NCI-H1092 treated with DMSO at 0.1 percent for 48 hours (cell line): ENCODE measurements around the gene MT1B.
"Not testable (repeated sequence)": the region's sequence is repeated elsewhere in the genome, so short reads cannot be mapped to it uniquely, and the experiment has no call there.

Source experiments
- DNase-seq: peaks from one replicate; lab custom pipeline; 2025; lab: John Stamatoyannopoulos, UW

MT1B gene

DNA sequence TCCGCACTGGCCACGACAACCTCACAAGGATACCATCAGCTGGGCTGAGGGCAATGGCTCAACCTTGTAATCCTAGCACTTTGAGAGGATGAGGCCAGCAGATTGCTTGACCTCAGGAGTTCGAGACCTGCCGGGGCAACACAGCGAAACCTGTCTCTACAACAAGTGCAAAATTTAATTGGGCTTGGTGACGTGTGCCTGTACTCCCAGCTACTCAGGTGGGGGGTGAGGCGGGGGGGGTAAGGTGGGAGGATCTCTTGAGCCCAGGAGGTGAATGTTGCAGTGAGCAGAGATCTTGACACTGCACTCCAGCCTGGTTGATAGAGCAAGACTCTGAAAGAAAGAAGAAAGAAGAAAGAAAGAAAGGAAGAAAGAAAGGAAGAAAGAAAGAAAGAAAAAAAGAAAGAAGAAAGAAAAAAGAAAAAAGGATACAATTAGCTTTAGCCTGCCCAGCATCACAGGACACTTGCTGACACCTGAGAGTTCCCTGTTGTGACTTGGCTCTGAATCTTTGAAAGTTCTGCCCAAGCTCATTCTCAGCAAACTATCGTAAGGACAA, 31.3 kb upstream of the MT1B start:
- no peak for DNase-seq

DNA sequence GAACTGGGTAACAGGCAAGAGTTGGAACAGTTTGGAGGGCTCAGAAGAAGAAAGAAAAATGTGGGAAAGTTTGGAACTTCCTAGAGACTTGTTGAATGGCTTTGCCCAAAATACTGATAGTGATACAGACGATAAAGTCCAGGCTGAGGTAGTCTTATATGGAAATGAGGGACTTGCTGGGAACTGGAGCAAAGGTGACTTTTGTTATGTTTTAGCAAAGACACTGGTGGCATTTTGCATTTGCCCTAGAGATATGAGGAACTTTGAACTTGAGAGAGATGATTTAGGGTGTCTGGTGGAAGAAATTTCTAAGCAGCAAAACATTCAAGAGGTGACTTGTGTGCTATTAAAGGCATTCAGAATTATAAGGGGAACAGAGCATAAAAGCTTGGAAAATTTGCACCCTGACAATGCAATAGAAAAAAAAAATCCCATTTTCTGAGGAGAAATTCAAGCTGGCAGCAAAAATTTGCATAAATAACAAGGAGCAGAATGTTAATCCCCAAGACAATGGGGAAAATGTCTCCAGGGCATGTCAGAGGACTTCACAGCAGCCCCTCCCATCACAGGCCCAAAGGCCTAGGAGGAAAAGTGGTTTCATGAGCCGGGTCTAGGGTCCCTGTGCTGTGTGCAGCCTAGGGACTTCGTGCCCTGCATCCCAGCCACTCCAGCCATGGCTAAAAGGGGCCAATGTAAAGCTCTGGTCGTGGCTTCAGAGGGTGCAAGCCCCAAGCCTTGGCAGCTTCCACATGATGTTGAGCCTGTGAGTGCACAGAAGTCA, 29.8 kb upstream of the MT1B start:
- DNase-seq: not testable (repeated sequence)

DNA sequence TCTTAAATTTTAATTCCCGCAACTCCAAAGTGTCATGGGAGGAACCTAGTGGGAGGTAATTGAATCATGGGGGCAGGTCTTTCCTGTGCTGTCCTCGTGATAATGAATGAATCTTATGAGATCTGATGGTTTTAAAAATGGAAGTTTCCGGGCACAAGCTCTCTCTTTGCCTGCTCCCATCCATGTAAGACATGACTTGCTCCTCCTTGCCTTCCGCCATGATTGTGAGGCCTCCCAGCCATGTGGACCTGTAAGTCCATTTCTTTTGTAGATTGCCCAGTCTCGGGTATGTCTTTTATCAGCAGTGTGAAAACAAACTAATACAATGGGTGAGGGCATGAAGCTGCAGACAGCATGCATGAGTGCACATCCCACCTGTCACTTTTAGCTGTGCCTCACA, 28.5 kb upstream of the MT1B start:
- DNase-seq: not testable (repeated sequence)

DNA sequence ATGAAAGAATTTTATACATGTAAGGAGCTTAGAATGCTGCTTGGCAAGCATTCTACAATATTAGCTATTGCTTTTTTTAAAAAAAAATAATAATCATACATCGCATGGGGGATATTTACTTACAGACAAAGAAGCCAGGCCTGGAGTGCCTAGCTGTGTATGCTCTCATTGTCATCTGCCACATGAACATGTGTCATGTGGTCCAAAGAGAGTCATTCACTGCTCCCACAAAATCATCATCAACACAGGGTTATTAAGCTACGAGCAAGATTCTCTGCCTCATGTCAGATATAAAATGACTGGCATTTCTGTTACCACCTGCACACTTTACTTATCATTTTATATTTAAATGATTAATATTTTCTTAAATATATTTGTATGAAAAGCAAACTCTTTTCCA, 28.0 kb upstream of the MT1B start:
- DNase-seq: no peak

DNA sequence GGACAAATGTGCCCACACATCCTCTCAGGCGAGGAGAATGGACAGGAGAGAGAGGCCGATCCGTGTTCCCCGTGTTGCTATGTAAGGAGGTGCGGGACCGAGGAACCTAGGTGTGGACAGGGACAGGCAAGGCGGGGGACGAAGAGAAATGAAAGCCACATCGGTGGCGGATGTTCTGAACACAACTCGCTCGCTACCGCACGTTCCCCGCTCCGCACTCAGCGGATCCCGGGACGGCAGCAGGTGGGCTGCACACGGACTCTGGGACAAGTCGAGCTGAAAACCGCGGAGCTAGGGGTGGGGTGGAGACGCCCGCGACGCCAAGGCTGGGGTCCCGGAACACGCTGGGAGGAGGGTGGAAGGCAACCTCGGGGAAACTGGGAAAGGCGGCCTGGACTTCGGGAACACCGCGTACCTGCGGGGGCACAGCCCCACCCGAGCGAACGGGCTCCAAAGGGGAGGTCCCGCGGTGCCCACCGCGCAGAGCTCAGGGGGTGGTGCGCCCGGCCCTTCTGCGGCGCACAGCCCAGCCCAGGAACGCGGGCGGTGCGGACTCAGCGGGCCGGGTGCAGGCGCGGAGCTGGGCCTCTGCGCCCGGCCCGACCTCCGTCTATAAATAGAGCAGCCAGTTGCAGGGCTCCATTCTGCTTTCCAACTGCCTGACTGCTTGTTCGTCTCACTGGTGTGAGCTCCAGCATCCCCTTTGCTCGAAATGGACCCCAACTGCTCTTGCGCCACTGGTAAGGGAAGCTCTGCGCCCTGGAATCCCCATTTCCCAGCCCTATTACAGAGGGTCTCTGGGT, 26.3 kb upstream of the MT1B start, which contains the start of gene MT1E:
TSS of gene MT1E (plus strand) at position 642 of the 803 bp plus-strand sequence. CDS start at position 713, 71 bp downstream.
- no peak for DNase-seq

DNA sequence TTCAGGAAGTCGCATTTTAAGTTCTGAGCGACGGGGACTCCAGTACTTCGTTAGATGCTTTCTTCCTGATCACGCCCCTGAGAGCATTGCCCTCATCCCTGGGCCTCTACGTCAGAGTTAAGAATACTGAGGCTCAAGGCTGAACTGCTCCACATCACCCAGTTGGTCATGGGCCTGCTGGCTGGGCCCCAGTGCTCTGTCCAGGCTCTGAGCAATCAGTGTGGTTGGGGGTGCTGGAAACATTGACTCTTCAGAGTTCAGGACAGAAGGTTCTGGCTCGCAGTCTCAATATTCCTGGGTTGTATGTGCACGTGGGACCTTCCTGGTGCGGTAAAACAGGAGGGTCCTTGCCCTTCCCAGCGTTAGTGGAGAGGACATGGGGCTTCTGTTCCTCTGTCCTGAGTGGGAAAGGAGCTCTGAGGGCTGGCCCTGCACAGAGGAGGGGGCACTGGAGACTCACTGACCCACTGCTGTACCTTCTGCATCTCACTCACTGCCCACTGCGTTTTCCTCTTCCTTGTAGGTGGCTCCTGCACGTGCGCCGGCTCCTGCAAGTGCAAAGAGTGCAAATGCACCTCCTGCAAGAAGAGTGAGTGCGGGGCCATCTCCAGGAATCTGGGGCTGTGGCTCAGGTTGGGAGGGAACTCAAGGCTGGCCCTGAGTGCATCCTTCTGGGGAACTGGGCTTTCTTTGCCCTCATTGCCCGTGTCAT, 25.6 kb upstream of the MT1B start:
- DNase-seq: no peak

DNA sequence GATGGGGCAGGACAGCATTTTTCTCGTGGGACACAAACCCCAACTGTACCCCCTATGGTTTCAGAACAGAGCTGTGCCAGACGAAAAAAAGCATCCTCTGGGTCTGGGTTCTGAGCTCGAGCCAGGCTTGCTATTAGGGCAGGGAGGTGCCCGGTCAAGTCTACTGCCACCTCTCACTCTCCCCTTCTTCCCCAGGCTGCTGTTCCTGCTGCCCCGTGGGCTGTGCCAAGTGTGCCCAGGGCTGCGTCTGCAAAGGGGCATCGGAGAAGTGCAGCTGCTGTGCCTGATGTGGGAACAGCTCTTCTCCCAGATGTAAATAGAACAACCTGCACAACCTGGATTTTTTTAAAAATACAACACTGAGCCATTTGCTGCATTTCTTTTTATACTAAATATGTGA, 25.0 kb upstream of the MT1B start:
- DNase-seq: no peak

DNA sequence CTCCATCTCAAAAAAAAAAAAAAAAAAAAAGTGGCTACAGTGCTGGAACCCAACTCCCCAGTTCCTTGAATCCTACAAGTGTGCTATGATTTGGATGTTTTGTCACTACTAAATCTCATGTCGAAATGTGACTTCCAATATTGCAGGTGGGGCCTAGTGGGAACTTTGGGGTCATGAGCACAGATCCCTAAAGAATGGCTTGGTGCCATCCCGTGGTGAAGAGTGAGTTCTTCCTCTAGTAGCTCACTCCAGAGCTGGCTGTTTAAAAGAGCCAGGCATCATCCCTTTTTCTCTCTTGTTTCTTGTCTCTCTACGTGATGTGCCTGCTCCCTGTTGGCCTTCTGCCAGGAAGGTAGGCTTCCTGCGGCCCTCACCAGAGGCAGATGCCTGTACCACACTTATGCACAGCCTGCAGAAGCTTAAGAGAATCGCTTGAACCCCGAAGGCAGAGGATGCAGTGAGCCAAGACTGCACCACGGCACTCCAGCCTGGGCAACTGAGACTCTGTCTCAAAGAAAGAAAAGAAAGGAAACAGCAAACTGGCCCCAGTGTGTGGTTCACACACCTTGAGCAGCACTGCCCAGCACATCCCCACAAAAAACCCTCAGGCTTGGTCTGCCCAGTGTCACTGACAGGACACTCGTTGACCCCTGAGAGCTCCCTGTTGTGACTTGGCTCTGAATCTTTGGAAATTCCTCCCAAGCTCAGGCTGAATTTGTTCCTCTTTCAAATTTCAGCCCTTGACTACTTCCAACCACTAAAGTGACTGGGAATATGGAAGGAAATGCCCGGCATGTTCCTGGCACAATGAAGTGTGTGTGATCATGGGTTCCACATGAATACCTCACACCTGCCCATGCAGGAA, 23.0 kb upstream of the MT1B start:
- DNase-seq: no peak

DNA sequence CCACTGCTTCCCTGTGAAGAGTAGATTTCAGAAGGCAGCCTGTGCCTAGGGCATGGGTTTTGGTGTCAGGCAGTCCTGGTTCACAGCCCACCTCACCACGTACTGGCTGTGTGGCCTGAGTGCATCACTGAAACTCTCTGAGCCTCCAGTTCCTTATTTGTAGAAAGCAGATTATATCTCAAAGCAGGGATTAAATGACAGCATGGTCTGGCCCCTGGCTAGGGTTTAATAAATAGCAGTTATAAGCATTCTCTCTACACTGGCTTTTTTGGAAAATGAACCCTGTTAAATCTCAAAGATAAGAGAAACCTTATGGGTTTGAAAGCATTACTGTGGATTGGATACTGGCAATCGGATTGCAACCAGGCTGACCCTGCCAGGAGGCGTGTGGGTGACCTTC, 22.2 kb upstream of the MT1B start:
- no peak for DNase-seq

DNA sequence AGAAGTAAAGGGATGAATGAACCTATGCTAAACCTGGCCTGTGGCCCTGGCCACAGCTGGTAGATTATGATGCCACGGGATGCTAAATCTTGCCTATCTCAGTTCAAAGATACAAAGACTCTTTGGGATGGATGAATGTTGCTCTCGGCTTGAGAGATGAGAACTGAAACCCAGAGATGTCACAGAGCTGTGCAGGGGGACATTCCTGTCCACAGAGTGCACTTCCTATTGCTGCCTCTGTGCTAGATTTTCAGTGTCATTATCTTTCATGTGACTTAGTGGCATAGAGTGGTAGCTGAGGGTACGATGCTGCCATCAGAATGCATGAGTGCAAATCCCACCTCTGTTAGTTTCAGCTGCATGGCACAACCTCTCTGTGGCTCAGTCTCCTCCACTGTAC, 21.6 kb upstream of the MT1B start:
- no peak for DNase-seq

DNA sequence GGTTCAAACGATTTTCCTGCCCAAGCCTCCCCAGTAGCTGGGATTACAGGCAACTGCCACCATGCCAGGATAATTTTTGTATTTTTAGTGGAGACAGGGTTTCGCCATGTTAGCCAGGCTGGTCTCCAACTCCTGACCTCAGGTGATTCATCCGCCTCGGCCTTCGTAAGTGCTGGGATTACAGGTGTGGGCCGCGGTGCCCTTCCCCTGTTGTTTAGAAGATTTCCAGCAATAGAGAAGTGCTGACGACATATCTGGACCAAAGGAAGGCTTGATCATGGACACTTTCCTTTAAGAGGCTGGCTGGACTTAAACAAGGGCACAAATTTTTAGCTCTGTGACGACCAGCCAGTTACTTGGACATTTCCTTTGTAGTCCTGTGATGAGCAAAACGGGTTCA, 20.5 kb upstream of the MT1B start:
- no peak for DNase-seq

DNA sequence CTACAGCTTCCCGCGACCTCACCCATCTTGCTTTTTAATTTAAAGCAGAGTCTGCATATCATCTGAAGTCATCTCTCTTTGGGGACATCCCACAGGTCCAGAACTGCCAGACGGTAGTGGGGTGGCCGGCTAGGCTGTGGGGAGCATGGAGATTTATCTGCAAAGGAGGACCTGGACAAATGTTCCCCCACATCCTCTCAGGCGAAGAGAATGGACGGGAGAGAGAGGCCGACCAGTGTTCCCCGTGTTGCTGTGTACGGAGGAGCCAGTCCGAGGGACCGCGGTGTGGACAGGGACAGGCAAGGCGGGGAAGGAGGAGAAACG, 19.9 kb upstream of the MT1B start:
- no peak for DNase-seq

DNA sequence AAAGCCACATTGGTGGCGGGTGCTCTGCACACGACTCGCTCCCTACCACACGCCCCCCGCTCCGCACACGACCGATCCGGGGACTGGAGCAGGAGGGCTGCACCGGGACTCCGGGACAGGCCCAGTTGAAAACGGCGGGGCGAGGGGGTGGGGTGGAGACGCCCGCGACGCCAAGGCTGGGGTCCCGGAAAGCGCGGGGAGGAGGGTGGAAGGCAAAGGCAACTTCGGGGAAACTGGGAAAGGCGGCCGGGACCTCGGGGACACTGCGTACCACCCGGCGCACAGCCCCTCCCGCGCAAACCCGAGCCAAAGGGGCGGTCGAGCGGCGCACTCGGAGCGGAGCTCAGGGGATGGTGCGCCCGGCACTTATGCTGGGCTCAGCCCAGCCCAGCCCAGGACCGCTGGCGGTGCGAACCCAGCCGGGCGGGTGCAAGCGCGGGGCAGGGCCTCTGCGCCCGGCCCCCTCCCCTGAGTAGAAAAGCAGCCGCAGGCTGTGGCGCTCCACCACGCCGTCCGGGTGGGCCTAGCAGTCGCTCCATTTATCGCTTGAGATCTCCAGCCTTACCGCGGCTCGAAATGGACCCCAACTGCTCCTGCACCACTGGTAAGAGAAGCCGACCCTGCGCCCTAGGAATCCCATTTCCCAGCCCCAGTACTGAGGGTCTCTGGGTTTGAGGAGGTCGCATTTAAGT, 19.4 kb upstream of the MT1B start, which contains the start of gene MT1M:
TSS of gene MT1M (plus strand) at position 504 of the 692 bp plus-strand sequence. CDS start at position 577, 73 bp downstream.
- no peak for DNase-seq

DNA sequence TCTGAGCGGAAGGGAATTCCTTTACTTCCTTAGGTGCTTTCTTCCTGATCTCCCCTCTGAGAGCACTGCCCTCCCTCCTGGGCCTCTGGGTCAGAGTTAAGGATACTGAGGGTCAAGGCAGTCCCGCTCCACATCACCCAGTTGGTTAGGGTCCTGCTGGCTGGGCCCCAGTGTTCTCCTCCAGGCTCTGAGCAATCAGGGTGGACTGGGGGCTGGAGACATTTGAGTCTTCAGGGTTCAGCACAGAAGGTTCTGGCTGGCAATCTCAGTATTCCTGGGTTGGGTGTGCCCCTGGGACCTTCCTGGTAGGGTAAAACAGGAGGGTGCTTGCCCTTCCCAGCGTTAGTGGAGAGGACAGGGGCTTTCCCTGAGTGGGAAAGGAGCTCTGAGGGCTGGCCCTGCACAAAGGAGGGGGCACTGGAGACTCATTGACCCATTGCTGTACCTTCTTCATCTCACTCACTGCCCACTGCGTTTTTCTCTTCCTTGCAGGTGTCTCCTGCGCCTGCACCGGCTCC, 18.8 kb upstream of the MT1B start:
- no peak for DNase-seq

DNA sequence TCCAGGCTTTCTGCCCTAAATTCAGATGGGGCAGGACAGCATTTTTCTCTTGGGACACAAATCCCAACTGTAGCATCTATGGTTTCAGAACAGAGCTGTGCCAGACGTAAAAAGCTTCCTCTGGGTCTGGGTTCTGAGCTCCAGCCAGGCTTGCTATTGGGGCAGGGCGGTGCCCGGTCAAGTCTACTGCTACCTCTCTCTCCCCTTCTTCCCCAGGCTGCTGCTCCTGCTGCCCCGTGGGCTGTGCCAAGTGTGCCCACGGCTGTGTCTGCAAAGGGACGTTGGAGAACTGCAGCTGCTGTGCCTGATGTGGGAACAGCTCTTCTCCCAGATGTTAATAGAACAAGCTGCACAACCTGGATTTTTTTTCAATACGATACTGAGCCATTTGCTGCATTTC, 18.2 kb upstream of the MT1B start:
- DNase-seq: no peak

DNA sequence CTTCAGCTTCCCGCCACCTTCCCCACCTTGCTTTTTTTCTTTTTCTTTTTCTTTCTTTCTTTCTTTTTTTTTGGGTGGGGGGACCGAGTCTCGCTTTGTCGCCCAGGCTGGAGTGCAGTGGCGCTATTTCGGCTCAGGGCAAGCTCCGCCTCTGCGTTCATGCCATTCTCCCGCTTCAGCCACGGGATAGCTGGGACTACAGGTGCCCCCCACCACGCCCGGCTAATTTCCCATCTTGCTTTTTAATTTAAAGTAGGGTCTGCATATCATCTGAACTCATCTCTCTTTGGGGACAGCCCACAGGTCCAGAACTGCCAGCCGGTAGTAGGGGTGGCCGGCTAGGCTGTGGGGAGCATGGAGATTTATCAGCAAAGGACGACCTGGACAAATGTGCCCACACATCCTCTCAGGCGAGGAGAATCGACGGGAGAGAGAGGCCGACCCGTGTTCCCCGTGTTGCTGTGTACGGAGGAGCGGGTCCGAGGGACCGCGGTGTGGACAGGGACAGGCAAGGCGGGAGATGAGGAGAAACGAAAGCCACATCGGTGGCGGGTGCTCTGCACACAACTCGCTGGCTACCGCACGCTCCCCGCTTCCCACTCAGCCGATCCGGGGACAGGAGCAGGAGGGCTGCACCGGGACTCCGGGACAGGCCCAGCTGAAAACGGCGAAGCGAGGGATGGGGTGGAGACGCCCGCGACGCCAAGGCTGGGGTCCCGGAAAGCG, 16.8 kb upstream of the MT1B start:
- DNase-seq: no peak

DNA sequence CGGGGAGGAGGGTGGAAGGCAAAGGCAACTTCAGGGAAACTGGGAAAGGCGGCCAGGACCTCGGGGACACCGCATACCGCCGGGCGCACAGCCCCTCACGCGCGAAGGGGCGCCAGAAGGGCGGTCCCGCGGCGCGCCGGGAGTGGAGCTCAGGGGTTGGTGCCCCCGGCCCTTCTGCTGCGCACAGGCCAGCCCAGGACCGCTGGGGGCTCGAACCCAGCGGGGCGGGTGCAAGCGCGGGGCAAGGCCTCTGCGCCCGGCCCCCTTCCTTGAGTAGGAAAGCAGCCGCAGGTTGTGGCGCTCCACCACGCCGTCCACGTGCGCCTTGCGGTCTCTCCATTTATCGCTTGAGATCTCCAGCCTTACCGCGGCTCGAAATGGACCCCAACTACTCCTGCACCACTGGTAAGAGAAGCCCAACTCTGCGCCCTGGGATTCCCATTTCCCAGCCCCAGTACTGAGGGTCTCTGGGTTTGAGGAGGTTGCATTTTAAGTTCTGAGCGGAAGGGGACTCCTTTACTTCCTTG, 16.2 kb upstream of the MT1B start:
- no peak for DNase-seq

DNA sequence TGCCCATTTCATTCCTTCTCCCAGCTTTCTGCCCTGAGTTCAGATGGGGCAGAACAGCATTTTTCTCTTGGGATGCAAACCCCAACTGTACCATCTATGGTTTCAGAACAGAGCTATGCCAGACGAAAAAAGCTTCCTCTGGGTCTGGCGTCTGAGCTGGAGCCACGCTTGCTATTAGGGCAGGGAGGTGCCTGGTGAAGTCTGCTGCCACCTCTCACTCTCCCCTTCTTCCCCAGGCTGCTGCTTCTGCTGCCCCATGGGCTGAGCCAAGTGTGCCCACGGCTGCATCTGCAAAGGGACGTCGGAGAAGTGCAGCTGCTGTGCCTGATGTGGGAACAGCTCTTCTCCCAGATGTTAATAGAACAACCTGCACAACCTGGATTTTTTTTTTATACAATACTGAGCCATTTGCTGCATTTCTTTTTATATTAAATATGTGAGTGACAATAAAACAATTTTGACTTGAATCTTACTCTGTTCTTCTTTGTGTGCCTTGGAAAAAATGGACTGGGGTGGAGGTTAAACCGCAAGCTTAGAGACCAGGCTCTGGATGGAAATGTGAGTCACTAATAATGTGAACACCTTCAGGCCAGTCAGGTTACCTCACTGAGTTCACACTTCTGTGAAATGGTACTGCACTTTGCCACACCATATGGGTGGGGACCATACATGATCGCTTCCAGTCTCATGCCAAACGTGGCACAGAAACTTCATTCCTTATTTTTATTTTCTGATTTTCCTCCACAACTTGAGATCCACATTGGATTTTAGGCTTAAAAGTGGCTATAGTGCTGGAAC, 14.9 kb upstream of the MT1B start:
- no peak for DNase-seq
